HEK293 (cell line): ENCODE measurements around the gene NEGR1.

Experiments
- CTCF ChIP-seq: fragments of 450-650 bp; formaldehyde crosslinking; IDR thresholded peaks from 2 replicates; pipeline ENCODE4 v1.5.1; 2016; ENCODE audit warnings: missing biosample characterization, missing genetic modification characterization
- MYNN ChIP-seq: fragments of 450-650 bp; formaldehyde crosslinking; IDR thresholded peaks from 2 replicates; pipeline ENCODE4 v1.5.1; 2016; ENCODE audit warnings: missing biosample characterization, missing genetic modification characterization, borderline replicate concordance
- SP7 ChIP-seq: fragments of 450-650 bp; formaldehyde crosslinking; IDR thresholded peaks from 2 replicates; pipeline ENCODE4 v1.5.1; 2016; ENCODE audit warnings: missing biosample characterization, missing genetic modification characterization
- ZNF133 ChIP-seq: fragments of 450-650 bp; formaldehyde crosslinking; IDR thresholded peaks from 2 replicates; pipeline ENCODE4 v1.5.1; 2016; ENCODE audit warnings: missing biosample characterization, missing genetic modification characterization
- ZNF274 ChIP-seq, 2 experiments: fragments of 200-500 bp in 1 of 2; fragments of 450-650 bp in 1 of 2; sonication (Bioruptor generic) in 1 of 2; formaldehyde crosslinking in 1 of 2; IDR thresholded peaks; 2 replicates each; pipeline versions ENCODE4 v1.5.1 to v1.6.1; 2014 to 2016; ENCODE audit warnings: borderline replicate concordance in 1 of 2, inconsistent platforms in 1 of 2, low read length in 1 of 2, missing biosample characterization in 1 of 2, missing genetic modification characterization in 1 of 2
- ZNF48 ChIP-seq: fragments of 450-650 bp; formaldehyde crosslinking; IDR thresholded peaks from 2 replicates; pipeline ENCODE4 v1.5.1; 2016; ENCODE audit warnings: missing biosample characterization, missing genetic modification characterization
- ZNF510 ChIP-seq: fragments of 450-650 bp; formaldehyde crosslinking; IDR thresholded peaks from 2 replicates; pipeline ENCODE4 v1.5.1; 2018; ENCODE audit warnings: mild to moderate bottlenecking, missing genetic modification characterization, missing biosample characterization; ENCODE audit not compliant: insufficient replicate concordance
- ZNF670 ChIP-seq: fragments of 450-650 bp; formaldehyde crosslinking; IDR thresholded peaks from 2 replicates; pipeline ENCODE4 v1.5.1; 2016; ENCODE audit warnings: missing biosample characterization, missing genetic modification characterization, low read depth
- TF ChIP-seq, protein P1 (sequence below): fragments of 450-650 bp; formaldehyde crosslinking; IDR thresholded peaks from 2 replicates; pipeline ENCODE4 v1.5.1; 2016; ENCODE audit warnings: missing biosample characterization, missing genetic modification characterization, low read depth

DNA sequence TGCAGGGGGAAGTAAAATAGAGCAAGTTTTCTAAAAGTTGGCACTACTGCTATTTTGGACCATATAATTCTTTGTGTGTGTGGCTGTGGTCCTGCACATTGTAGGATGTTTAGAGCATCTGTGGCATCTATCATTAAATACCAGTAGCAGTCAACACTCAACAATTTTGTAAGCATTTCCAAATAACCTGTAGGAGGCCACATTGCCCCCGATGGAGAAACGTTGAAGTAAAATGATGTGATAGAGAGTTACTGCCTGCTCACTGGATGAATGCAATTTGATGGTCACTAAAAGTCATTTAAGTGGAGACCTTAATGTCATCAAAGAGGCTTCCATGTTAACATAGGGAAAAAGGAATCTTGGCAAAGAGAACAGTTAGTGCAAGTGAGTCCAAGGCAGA, 560.8 kb downstream of the NEGR1 start:
- TF ChIP-seq ZNF274 (IDR thresholded peaks at IDR 0.05; ENCODE audit: low read length) (no peak), ZNF274 (tag by site-specific recombination; IDR thresholded peaks at IDR 0.05; ENCODE audit: borderline replicate concordance) (no peak), ZNF670 (tag by site-specific recombination) (no peak), ZNF133 (tag by site-specific recombination) (no peak), CTCF (tag by site-specific recombination) (no peak), SP7 (no peak), ZNF48 (tag by site-specific recombination) (no peak), ZNF510 (tag by site-specific recombination) (no peak), MYNN (tag by site-specific recombination) (no peak)
- TF ChIP-seq, protein P1, sequence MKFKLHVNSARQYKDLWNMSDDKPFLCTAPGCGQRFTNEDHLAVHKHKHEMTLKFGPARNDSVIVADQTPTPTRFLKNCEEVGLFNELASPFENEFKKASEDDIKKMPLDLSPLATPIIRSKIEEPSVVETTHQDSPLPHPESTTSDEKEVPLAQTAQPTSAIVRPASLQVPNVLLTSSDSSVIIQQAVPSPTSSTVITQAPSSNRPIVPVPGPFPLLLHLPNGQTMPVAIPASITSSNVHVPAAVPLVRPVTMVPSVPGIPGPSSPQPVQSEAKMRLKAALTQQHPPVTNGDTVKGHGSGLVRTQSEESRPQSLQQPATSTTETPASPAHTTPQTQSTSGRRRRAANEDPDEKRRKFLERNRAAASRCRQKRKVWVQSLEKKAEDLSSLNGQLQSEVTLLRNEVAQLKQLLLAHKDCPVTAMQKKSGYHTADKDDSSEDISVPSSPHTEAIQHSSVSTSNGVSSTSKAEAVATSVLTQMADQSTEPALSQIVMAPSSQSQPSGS (tag by site-specific recombination) = no peak
